Measurements from ENCODE around the gene SLC38A10. TPM values are rescaled to one million over a fixed set of nuclear protein-coding genes. Genes with fewer than 3 reads are reported as not detected.

SLC38A10 gene
- total RNA-seq, 1 experiment from 2014 or later = 43.8 TPM

- Histone ChIP-seq H4K20me1 (ENCODE audit: control insufficient read depth, insufficient read depth, insufficient read length) (no peaks in the 10 kb centered on the region), H2AK5ac (ENCODE audit: insufficient read length, low read length) (no peak overlapping the region), H2BK5ac (ENCODE audit: insufficient read length, low read length) (no peak overlapping the region), H2BK12ac (ENCODE audit: insufficient read length, low read depth, low read length) (no peak overlapping the region), H4K91ac (ENCODE audit: insufficient read length, low read depth, low read length) (no peak overlapping the region), H3K79me1 (ENCODE audit: insufficient read depth, low read depth, low read length, poor library complexity, severe bottlenecking) (no peaks in the 10 kb centered on the region), H3K18ac (ENCODE audit: insufficient read length, low read depth, low read length) (no peak overlapping the region), H3K23ac (ENCODE audit: insufficient read length, low read depth, low read length) (no peak overlapping the region), H3K9me3 (ENCODE audit: control insufficient read depth, low read depth, low read length) (no peaks in the 10 kb centered on the region), H3K14ac (ENCODE audit: insufficient read depth, low read length) (no peak overlapping the region), H3T11ph (ENCODE audit: low read length) (no peak overlapping the region), H3K79me2 (ENCODE audit: insufficient read depth, low read length) (no peaks in the 10 kb centered on the region), H2AFZ (ENCODE audit: low read length) (no peak overlapping the region), H2BK120ac (ENCODE audit: low read depth, low read length, poor library complexity, severe bottlenecking) (no peak overlapping the region), H3K4me1 (ENCODE audit: insufficient read depth, low read length) (no peaks in the 10 kb centered on the region), H3K23me2 (ENCODE audit: insufficient read length, low read depth, low read length, poor library complexity, severe bottlenecking) (no peaks in the 10 kb centered on the region), H2BK20ac (ENCODE audit: low read depth, low read length, poor library complexity, severe bottlenecking) (no peak overlapping the region), H3K9ac (ENCODE audit: extremely low read depth, insufficient read length, low read length) (no peak overlapping the region), H3K27ac (ENCODE audit: insufficient read length, low read depth, low read length) (no peak overlapping the region), H4K8ac (replicated peaks; ENCODE audit: insufficient read length, low read depth, low read length) (no peak overlapping the region), H3K4me2 (ENCODE audit: insufficient read depth, insufficient read length, low read length) (no peak overlapping the region), H3K4ac (ENCODE audit: low read depth, low read length) (no peak overlapping the region), H3K56ac (ENCODE audit: insufficient read length, low read depth, low read length) (no peak overlapping the region), H3K27me3 (ENCODE audit: insufficient read depth, low read length) (no peaks in the 10 kb centered on the region), H2BK15ac (ENCODE audit: low read depth, low read length) (no peak overlapping the region), H4K5ac (ENCODE audit: insufficient read length, low read depth, low read length) (no peak overlapping the region)
- DNase-seq = no peak
- no peak for TF ChIP-seq CTCF (conservative IDR thresholded peaks at IDR 0.05)
- peaks cover 6 to 12% of the 10 kb centered on the region in 2 experiments; a peak in 3 of 4 replicates for H3K4me1 Mint-ChIP-seq
- H3K36me3 Mint-ChIP-seq (ENCODE audit: insufficient read depth in 1 of 3, low read depth in 3 of 3) = no peaks in the 10 kb centered on the region; a peak in 1 of 7 replicates
- no peak overlapping the region for H3K4me3 Mint-ChIP-seq
- no CpG with 5 or more reads among the region's 10 CpGs for WGBS (ENCODE audit: extremely low coverage, insufficient read length, low lambda C conversion rate)
- H3K27me3 Mint-ChIP-seq (ENCODE audit: low read depth) = peaks cover 5% of the 10 kb centered on the region
- no peak overlapping the region for H3K27ac Mint-ChIP-seq
- H3K9me3 Mint-ChIP-seq = no peaks in the 10 kb centered on the region
These were observed 7.2 kb upstream of the SLC38A10 start for GRCh38 chr17:81302324-81302723.

All from H9 (cell line).